Measurements from ENCODE around the gene PPP4R1.

PPP4R1 gene

DNA sequence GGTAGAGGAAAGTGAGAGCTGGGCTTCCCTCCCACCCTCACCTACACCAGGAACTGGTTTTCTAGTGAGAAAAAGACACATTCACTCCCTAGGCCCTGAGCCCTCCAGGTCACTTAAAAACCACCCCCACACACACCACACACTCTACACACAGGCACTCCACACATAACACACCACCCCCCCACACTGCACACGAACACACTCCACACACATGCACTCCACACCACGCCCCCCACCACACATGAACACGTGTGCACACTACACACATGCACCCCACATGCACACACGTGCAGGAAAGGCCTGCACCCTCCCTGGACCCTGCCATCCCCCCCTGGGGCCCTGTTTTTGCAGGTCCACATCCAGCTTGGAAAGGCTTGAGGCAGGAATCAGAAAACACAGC, 71.4 kb downstream of the PPP4R1 start:
- no peak for DNase-seq

DNA sequence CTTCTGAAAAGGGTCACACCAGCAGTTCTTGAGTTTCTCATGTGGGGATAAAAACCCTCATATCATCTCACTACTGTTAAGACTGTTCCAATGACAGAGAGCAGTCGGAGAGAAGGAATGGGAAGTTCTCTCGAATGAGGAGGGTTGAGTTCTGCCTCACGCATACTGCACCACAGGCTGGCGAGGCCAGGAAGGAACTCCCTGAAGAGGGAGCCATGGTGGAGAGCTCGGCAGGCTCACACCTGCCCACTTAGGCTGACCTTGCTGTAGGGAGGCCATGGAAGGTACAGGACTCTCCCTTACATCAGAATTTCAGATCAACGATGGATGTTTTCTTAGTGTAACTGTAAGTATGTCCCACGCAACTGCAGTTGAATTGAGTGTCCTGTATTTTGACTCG, 74.4 kb downstream of the PPP4R1 start:
- DNase-seq: no peak

DNA sequence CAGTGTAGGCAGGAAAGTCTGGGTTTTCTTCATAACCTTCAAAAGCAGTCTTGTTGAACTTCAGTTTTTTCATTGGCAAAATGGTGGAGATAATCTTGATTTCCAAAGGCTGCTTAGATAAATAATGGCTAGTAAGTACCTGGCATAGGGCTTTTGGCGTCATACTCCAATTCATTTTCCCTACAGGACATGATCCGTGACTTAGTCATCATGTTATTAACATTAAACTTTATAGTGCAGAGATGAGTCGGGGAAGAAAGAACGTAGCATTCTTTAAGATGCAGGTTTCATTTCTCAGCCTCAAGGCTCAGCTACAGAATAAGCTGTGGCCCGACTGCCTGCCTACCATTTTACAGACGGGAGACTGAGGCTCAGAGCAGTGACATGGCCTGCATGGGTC, 75.1 kb downstream of the PPP4R1 start:
- no peak for DNase-seq

DNA sequence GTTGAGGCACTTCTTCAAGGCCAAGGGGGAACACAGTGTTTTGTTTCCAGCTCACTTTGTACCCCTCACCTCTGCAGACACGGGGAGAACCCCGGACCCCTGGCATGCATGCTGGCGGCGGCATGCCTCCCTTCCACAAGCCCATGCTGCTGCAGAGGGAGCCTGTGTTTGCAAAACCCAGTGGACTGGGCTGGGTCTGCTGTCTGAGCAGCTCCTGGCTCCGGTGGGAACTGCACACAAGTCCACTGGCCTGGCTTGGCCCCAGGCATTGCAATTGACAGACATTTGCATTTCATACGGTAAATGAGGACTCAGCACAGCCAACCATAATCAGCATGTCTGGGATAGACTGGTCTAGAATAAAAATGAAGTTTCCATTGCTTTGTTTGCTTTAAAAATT, 76.7 kb downstream of the PPP4R1 start:
- DNase-seq: no peak

DNA sequence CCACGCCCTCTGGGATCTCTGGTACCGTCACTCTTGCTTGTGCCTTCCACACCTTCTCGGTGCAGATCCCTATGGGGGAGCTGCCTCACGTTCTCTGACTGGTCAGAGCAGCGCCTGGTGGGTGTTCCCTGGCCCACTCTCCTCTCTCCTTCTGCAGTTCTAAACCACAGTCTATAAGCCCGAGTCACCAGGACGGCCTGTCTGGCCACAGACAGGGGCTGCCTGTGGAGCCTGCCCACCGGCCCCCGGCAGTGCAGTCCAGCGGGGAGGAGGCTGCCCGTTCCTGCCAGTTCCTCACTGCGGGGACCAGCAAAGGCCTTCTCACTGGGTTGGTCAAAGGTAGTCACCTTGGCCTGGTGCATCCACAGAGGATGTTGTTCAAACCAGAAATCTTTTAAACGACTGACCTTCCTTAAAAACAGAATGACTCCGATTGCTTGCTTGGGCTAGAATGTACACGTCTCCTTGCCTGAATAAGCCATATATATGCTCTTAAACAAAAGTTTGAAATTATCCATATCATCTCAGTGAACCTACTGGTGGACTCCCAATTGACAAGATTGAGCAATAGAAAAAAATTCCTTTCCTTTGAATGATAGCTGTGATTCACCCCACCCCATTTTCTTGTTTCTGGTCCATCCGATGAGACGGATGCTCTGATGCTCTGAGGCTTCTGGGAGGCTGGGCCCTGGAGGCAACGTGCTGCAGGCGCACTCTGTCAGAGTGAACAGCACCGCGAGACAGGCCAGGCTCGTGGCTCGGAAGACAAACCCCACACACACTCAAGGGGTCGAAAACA, 77.8 kb downstream of the PPP4R1 start:
- DNase-seq: no peak

DNA sequence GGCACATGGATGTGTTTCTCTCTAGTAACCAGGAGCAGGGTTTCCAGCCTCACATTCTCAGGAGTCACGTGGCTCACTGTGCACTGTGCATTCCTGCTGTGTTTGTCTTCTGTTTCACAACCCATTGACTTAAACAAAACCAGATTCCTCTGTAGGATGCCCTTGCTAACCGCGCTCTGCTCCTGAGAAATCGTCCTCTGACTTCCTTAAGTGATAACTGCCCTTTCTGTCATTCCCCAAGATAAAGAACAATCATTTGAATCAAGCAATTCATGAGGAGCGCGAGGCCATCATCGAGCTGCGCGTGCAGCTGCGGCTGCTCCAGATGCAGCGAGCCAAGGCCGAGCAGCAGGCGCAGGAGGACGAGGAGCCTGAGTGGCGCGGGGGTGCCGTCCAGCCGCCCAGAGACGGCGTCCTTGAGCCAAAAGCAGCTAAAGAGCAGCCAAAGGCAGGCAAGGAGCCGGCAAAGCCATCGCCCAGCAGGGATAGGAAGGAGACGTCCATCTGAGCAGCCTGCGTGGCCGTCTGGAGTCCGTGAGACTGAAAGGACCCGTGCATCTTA, 78.8 kb downstream of the PPP4R1 start:
- DNase-seq: no peak

DNA sequence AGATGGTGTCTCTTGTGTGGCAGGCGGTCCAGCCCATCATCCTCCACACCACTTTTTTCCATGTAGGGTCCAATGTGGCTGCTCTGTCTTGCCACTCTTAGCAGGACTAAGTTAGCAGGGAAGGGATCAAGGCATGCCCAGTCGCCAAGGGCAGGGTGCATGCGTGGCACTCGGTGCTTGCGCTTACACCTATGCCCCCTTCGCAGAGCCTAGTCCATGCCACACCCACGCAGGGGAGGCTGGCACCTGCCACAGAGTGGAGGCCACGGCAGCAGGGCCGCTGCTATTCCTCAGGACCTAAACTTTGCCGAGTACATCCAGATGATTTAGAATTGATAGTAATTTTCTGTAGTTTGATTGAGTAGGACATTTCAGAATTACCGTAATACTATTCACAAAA, 79.5 kb downstream of the PPP4R1 start:
- no peak for DNase-seq

DNA sequence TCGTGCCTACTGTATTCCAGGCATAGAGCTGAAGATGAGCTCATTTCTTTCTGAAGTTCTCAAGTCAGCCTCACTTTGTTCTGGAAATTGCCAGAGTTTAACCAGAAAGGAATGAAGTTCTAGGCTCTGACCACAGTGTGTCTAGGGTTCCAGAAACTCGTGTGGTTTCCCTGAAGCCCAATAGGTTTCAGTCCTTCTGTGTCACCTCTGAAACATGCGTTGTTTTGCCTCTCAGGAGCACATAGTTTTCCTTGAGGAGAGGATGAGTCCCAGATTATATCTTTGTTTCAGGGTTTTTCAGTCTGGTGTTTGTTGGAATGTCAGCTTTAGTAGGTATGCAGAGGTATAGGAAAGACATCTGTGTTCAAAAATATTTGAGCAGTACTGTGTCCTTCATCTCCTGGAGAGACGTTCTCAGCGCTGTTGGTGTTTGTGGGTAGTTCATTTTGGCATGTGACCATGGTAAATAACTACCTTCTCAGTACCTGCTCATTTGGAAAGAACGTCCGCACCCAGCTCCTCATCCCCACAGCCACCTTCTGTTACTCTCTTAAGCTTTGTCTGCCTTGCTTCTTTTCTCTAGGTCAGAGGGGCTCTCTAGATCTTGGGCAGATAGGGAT, 82.5 kb downstream of the PPP4R1 start:
- DNase-seq: no peak

DNA sequence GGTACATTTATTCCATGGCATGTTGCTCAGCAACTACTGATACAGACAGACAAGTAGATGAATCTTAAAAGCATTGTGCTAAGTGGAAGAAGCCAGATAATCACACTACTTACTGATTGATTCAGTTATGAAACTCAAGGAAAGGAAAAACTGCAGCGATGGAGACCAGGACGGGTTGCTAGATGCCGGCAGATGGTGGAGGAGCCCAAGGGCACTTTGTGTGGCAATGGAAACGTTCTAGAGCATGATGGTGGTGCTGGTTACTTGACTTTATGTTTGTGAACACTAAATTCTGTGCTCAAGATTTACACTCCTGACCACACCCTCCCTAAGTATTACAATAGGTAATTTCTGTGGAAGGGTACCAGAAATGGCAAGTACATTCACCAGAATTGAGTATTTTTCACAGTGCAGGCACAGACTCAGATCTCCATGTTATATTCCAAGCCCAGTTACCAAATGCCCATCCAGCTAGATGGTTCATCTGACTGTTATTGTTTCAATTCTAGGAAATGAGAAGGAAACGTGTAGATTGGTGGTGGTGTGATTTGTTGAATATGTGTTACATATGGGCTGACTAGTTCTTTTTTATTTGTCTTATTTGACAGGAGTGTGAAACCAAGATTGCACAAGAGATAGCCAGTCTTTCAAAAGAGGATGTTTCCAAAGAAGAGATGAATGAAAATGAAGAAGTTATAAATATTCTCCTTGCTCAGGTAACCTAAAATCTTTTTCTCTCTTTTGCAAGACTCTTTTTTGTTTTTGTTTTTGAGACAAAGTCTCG, 83.9 kb downstream of the PPP4R1 start:
- no peak for DNase-seq

DNA sequence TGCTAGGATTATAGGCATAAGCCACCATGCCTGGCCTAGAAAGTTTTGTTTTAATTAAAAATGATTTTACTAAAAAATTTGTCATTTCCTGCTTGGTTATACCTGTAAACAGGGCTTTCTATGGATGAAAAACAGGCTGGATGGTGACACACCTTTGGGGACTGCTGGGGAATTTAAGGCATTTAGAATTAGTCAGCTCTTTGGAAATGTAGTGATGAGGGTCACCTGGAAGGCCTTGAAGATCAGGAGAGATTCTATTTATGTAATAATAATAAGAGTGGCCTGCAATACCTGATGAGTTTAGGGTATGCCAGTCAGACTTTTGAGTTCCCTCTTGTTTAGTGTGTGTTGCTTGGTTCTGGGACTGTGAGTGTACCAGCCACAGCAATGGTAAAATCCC, 87.9 kb downstream of the PPP4R1 start:
- no peak for DNase-seq

DNA sequence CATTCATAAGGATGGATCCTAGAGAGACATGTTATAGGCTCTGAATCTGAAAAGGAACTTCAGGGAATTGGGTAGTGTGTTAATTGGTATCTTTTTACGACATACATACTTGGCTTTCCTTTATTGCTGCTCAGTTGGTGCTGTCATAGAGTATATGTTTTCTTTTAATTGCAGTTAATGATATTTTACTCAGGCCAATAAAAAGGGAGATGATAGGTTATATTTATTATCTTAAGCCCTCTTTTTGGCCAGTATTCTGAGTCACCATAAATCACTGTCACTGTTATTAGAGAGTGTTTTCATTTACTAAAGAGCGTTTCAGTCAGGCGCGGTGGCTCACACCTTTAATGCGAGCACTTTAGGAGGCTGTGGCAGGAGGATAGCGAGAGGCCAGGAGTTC, 91.4 kb downstream of the PPP4R1 start:
- no peak for DNase-seq

DNA sequence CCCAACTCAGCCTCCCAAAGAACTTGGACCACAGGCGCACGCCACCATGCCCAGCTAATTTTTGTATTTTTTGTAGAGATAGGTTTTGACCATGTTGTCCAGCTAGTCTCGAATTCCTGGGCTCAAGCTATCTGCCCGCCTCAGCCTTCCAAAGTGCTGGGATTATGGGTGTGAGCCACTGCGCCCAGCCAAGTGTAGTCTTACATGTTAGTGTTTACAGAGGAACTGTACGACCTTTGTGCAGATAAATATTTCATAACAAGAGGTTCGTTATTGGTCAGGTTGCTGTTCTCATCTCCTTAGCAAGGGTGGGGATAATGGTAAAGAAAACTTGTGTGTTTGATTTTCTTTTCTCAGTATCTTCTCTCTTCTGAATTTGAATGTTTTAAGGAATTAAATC, 92.6 kb downstream of the PPP4R1 start:
- no peak for DNase-seq

DNA sequence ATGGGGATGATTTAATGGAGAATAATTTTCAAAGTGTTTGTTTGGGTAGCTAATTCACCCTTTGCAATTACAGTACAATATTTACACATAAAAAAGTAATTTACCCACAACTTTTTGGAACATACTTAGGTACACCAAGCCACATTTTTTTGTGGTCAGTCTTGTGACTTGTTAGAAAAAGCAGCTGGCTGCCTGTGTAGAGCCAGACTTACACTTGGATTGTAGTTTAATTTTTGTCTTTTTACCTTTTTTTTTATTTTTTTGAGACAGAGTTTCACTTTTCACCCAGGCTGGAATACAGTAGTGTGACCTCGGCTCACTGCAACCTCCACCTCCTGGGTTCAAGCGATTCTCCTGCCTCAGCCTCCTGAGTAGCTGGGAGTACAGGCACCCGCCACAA, 93.7 kb downstream of the PPP4R1 start:
- no peak for DNase-seq

DNA sequence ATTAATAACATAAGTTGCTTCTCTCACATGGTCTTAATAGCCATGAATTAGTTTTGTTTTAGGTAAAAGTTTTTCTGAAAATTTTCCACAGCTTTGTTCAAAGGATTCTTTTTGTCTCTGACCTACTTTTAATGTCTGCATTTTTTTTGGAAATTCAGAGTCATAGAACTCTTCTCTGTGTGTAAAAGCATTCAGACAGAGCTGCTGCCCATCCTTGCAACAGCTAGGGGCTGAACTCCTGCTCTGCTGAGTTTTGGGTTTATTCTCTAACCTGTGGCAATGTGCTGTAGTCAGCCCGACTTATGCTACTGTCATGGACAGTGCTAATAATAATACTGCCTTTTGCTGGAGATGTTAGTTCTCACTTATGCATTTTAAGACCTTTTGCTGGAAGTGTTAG, 95.0 kb downstream of the PPP4R1 start:
- DNase-seq: no peak

DNA sequence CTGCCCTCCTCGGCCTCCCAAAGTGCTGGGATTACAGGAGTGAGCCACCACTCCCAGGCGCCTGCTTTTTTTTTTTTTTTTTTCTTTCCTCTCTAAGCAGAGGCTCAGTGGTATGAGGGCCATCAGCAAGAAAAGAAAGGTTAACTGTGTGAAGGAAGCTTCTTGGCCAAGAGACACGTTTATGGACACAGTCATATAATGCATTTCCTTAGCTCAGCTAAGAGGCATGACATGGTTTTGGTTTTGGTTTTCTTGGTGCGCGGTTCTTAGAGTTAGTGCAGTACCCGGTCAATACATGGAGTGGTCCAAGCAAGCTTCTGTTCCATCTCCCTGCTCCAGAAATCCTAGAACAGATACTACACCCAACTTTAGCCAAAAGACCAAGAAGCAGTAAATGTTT, 96.5 kb downstream of the PPP4R1 start:
- no peak for DNase-seq

DNA sequence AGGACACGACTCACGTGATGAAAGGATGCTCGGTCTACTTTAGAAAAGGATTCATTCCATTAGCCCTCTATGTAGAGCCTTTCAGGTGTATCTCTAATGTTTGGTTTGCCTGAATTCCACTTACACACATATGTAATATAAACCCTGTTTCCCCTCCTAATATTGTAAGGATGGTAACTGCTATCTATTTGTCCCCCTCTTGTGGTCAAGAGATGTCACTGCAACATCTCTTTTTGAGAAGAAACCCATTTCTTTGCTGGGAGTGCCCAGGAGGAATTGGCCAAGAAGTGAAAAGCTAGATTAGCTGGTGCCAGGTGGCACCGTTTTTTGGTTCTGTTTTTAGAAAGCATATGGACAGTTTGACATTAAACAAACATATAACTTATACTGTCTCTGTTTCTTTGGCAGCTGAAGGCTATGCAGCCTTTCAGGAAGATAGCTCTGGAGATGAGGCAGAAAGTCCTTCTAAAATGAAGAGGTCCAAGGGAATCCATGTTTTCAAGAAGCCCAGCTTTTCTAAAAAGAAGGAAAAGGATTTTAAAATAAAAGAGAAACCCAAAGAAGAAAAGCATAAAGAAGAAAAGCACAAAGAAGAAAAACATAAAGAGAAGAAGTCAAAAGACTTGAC, 97.8 kb downstream of the PPP4R1 start:
- DNase-seq: no peak

DNA sequence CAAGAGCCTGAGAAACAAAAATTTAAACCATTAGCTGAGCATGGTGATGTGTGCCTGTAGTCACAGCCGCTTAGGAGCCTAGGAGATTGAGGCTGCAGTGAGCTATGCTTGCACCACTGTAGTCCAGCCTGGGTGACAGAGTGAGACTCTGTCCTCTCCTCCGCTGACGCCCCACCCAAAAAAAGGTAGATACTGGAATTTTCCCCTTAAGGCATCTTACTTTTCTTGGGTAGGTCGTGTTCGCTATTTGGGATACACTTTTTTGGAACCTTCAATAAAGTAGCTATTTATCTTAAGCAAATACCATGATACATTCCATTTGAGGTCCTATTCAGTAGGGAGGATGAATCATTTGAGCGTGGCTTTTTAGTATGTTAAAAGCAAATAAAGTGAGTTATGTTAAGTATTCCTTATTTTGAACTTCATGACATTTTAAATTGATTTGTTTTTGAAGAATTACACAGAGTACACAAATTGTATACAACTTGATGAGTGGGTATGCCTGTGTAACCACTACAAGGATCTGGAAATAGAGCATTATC, 100.3 kb downstream of the PPP4R1 start:
- DNase-seq: no peak

DNA sequence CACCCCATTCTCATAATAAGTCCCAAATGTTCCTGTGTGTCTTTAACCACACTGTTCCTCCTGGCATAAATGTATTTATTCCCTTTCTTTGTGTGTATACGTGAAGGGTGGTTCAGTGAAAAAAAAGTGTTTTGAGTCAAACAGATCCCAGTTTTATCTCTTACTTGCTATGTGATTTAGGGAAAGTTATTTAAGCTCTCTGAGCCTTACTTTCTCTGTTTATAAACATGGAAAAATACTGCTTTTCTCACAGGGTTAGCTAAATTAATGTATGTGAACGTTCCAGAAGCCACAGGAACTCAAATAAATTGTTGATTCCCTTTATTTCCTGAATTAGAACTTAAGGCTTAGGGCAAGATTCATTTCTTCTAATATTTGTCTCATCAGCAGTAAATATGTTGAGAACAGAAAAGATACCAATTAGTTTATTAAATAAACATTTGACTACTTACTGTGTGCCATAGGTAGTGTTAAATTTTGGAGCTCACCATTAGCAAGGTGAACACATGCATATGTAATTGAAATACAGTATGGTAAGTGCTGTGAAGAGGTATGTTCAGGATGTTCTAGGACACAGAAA, 105.8 kb downstream of the PPP4R1 start:
- DNase-seq: no peak

DNA sequence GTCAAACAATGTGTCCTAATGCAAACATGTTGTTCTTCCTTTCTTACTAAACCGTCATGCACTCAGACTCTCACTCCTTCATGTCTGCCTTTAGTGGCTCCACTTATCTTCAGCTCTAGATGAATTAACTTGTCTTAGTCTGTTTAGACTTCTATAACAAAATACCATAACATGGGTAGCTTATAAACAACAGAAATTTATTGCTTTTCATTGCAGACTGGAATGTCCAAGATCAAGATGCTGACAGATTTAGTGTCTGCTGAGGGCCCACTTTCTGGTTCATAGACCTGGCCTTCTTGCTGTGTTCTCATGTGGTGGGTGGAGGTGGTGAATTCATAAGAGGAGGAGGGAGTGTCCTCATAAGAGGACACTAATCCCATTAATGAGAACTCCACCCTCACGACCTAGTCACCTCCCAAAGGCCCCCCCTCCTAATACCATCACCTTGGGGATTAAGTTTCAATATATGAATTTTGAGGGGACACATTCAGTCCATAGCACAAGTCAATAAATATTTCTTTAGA, 106.7 kb downstream of the PPP4R1 start:
- DNase-seq: no peak

DNA sequence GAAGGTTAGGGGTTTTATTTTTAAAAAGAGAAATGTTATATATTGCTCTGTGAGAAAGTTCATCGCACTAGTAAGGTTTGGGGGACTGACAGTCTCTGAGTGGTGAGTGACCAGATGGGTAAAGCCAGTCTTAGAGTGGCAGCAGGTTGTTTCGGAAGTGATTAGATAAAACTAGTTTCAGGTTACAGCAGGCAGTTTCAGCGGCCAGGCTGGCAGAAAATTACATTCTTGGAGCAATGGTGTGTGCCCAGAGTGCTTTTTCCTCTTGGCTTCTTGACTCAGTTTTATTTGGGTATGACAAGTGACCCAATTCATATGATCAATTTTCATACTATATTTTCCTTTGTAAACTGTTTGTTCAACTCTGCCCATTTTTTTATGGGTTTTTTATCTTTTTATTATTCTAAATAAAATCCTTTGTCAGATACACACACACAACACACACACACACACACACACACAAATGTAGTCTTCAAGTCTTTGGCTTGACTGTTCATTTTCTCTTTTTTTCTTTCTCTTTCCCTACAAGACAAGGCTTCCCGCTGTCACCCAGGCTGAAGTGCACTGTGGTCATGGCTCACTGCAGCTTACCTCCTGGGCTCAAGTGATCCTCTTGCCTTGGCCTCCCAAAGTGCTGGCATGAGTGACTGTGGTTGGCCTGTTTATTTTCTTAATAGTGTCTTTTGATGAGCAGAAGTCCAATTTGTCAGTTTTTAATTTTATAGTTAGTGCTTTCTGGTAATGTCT, 108.1 kb downstream of the PPP4R1 start:
- no peak for DNase-seq
